ENCODE data around the gene AKAP13. TPM values are rescaled to one million over a fixed set of nuclear protein-coding genes. Genes with fewer than 3 reads are reported as not detected.

The AKAP13 gene
- total RNA-seq, 1 donor from 2014 or later = 145 TPM

DNA sequence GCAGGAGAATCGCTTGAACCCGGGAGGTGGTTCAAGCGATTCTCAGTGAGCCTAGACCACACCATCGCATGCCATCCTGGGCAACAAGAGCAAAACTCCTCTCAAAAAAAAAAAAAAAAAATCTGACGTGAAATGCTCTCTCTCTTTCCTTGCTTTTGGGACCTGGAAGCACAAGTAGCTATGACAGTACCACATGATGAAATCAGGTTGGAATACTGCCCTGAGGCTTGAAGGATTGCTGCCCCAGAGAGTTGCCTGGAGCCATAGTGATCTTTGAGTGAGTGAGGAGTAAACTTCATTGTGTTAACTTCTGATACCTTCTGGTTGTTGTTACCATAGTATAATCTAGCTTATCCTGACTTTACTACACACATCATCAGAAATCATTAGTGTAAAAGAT, 23.3 kb downstream of the AKAP13 start:
- H3K27me3 Mint-ChIP-seq (ENCODE audit: unreplicated experiment) = no peaks in the 10 kb centered on the region
- TF ChIP-seq, protein P1, sequence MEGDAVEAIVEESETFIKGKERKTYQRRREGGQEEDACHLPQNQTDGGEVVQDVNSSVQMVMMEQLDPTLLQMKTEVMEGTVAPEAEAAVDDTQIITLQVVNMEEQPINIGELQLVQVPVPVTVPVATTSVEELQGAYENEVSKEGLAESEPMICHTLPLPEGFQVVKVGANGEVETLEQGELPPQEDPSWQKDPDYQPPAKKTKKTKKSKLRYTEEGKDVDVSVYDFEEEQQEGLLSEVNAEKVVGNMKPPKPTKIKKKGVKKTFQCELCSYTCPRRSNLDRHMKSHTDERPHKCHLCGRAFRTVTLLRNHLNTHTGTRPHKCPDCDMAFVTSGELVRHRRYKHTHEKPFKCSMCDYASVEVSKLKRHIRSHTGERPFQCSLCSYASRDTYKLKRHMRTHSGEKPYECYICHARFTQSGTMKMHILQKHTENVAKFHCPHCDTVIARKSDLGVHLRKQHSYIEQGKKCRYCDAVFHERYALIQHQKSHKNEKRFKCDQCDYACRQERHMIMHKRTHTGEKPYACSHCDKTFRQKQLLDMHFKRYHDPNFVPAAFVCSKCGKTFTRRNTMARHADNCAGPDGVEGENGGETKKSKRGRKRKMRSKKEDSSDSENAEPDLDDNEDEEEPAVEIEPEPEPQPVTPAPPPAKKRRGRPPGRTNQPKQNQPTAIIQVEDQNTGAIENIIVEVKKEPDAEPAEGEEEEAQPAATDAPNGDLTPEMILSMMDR (IDR thresholded peaks at IDR 0.05; ENCODE audit: partially characterized antibody, unreplicated experiment) = no peak

GRCh38 chr15:85404176-85404917, 23.9 kb downstream of the AKAP13 start:
- Mint-ChIP-seq H3K27ac (ENCODE audit: unreplicated experiment) (peak overlapping the region; percentile 98), H3K36me3 (ENCODE audit: unreplicated experiment) (no peaks in the 10 kb centered on the region), H3K4me3 (ENCODE audit: unreplicated experiment) (peak overlapping the region; percentile 78), H3K27me3 (ENCODE audit: unreplicated experiment) (no peaks in the 10 kb centered on the region), H3K9me3 (ENCODE audit: unreplicated experiment) (no peaks in the 10 kb centered on the region), H3K4me1 (ENCODE audit: low read depth, unreplicated experiment) (peaks cover 51% of the 10 kb centered on the region)
- TF ChIP-seq, protein P1 (IDR thresholded peaks at IDR 0.05; ENCODE audit: partially characterized antibody, unreplicated experiment) = no peak
- no peak for DNase-seq

More for the DNA sequence above, 23.3 kb downstream of the AKAP13 start:
- H3K36me3 Mint-ChIP-seq (ENCODE audit: unreplicated experiment) = no peaks in the 10 kb centered on the region
- peak overlapping the region; percentile 98 for H3K27ac Mint-ChIP-seq (ENCODE audit: unreplicated experiment)
- no peak for DNase-seq
- peaks cover 51% of the 10 kb centered on the region for H3K4me1 Mint-ChIP-seq (ENCODE audit: low read depth, unreplicated experiment)
- no peaks in the 10 kb centered on the region for H3K9me3 Mint-ChIP-seq (ENCODE audit: unreplicated experiment)
- peak overlapping the region; percentile 78 for H3K4me3 Mint-ChIP-seq (ENCODE audit: unreplicated experiment)

GRCh38 chr15:85404918-85405866, 24.8 kb downstream of the AKAP13 start:
- DNase-seq = no peak
- Mint-ChIP-seq H3K4me3 (ENCODE audit: unreplicated experiment) (peak overlapping the region; percentile 78), H3K27ac (ENCODE audit: unreplicated experiment) (peak overlapping the region; percentile 98), H3K36me3 (ENCODE audit: unreplicated experiment) (peaks cover under 1% of the 10 kb centered on the region), H3K9me3 (ENCODE audit: unreplicated experiment) (no peaks in the 10 kb centered on the region), H3K4me1 (ENCODE audit: low read depth, unreplicated experiment) (peaks cover 51% of the 10 kb centered on the region), H3K27me3 (ENCODE audit: unreplicated experiment) (no peaks in the 10 kb centered on the region)
- TF ChIP-seq, protein P1 (IDR thresholded peaks at IDR 0.05; ENCODE audit: partially characterized antibody, unreplicated experiment) = no peak

- peaks cover 7% of the 10 kb centered on the region for H3K36me3 Mint-ChIP-seq (ENCODE audit: unreplicated experiment)
- no peak overlapping the region for H3K4me3 Mint-ChIP-seq (ENCODE audit: unreplicated experiment)
- H3K27ac Mint-ChIP-seq (ENCODE audit: unreplicated experiment) = no peak overlapping the region
- DNase-seq = no peak
- peaks cover 2% of the 10 kb centered on the region for H3K9me3 Mint-ChIP-seq (ENCODE audit: unreplicated experiment)
- H3K27me3 Mint-ChIP-seq (ENCODE audit: unreplicated experiment) = no peaks in the 10 kb centered on the region
- TF ChIP-seq, protein P1 (IDR thresholded peaks at IDR 0.05; ENCODE audit: partially characterized antibody, unreplicated experiment) = no peak
- H3K4me1 Mint-ChIP-seq (ENCODE audit: low read depth, unreplicated experiment) = peaks cover 51% of the 10 kb centered on the region
These were observed 26.5 kb downstream of the AKAP13 start for GRCh38 chr15:85406916-85407315.
